HepG2 (cell line): ENCODE measurements around the gene LRRC32. TPM values are rescaled to one million over a fixed set of nuclear protein-coding genes. Genes with fewer than 3 reads are reported as not detected.

Experiments used
- ATAC-seq: fragments of 200-7000 bp; cut with Tn5 transposase; 3 replicates; pipeline ENCODE4 v1.9.1; 2020; ENCODE audit warnings: mild to moderate bottlenecking, moderate library complexity
- BruUV-seq: library from RNA; stranded (reverse); fragments of 400-500 nt; replicated peaks from 2 replicates; lab custom pipeline; 2021; lab: Mats Ljungman, UMichigan
- CTCF ChIA-PET: fragments of 300-600 bp; formaldehyde crosslinking; extraction: SDS; loops from one replicate; lab custom pipeline; 2021; ENCODE audit warnings: low total read pairs, inconsistent platforms, low intra/inter-chr PET ratio; lab: Yijun Ruan, JAX
- POLR2A ChIA-PET: fragments of 350-600 bp; sonication (Branson Sonifier 250); formaldehyde crosslinking; loops from one replicate; lab custom pipeline; 2020; ENCODE audit warnings: antibody characterized with exemption, inconsistent platforms; lab: Yijun Ruan, JAX
- DNase-seq: peaks from one replicate; pipeline ENCODE4 v3.0.0-alpha.2; 2015; ENCODE audit warnings: low spot score
- FAIRE-seq: peaks from 3 replicates; lab custom pipeline; 2011; peaks lifted over from hg19 to GRCh38; lab: Jason Lieb, UNC
- H2AFZ ChIP-seq: one replicate; pipeline ENCODE4 v1.6.1; 2011; ENCODE audit warnings: low read length, inconsistent platforms
- H3K27ac ChIP-seq: fragments of 300-600 bp; 3 replicates; pipeline ENCODE4 v1.8.0; 2011; ENCODE audit warnings: mixed run types, mild to moderate bottlenecking, mixed read lengths, low read length, inconsistent platforms; ENCODE audit not compliant: insufficient read depth; ENCODE audit errors: extremely low read length
- H3K27me3 ChIP-seq, 2 experiments: fragments of 200-600 bp in 1 of 2; 2 replicates in 1 of 2; 3 replicates in 1 of 2; pipeline versions ENCODE4 v1.6.0 to v1.8.0; 2011; ENCODE audit warnings: low read length in 2 of 2, mild to moderate bottlenecking in 2 of 2, moderate library complexity in 2 of 2, inconsistent platforms in 1 of 2; ENCODE audit not compliant: insufficient read depth in 2 of 2, control insufficient read depth in 1 of 2
- H3K36me3 ChIP-seq, 2 experiments: fragments of 200-600 bp in 1 of 2; replicated peaks in 1 of 2; 2 replicates in 1 of 2; 3 replicates in 1 of 2; pipeline versions ENCODE4 v1.5.1 to v1.8.0; 2011; ENCODE audit warnings: low read length in 2 of 2, inconsistent platforms in 1 of 2; ENCODE audit not compliant: insufficient read depth in 2 of 2, control insufficient read depth in 1 of 2
- H3K4me1 ChIP-seq: 2 replicates; pipeline ENCODE4 v1.5.1; 2012; ENCODE audit warnings: low read length, inconsistent platforms; ENCODE audit not compliant: insufficient read depth
- H3K4me2 ChIP-seq: 2 replicates; pipeline ENCODE4 v1.6.0; 2011; ENCODE audit warnings: low read depth, low read length, inconsistent platforms
- H3K4me3 ChIP-seq, 3 experiments: fragments of 200-600 bp in 1 of 3; sonication (generic), shearing (Covaris generic) in 1 of 3; replicated peaks in 1 of 3; 2 replicates each; pipeline ENCODE4 v1.5.1; 2011 to 2016; ENCODE audit warnings: low read length in 3 of 3, inconsistent platforms in 2 of 3, low read depth in 2 of 3, mild to moderate bottlenecking in 2 of 3, control low read depth in 1 of 3, mixed read lengths in 1 of 3; ENCODE audit not compliant: insufficient read depth in 1 of 3
- H3K79me2 ChIP-seq: one replicate; pipeline ENCODE4 v1.6.1; 2011; ENCODE audit warnings: low read length, inconsistent platforms; ENCODE audit not compliant: insufficient read depth
- H3K9ac ChIP-seq: 2 replicates; pipeline ENCODE4 v1.6.0; 2011; ENCODE audit warnings: mild to moderate bottlenecking, low read depth, low read length, inconsistent platforms; ENCODE audit not compliant: insufficient read depth
- H3K9me3 ChIP-seq: 2 replicates; pipeline ENCODE4 v1.5.1; 2012; ENCODE audit warnings: mild to moderate bottlenecking, low read length
- H4K20me1 ChIP-seq: 2 replicates; pipeline ENCODE4 v1.6.0; 2011; ENCODE audit warnings: inconsistent platforms, mild to moderate bottlenecking, low read length, moderate library complexity; ENCODE audit not compliant: insufficient read depth
- ATM ChIP-seq: fragments of 450-650 bp; IDR thresholded peaks from 2 replicates; pipeline ENCODE4 v1.7.1; 2017; ENCODE audit warnings: mild to moderate bottlenecking, borderline replicate concordance
- ELF3 ChIP-seq: IDR thresholded peaks from 2 replicates; pipeline ENCODE4 v1.6.1; 2016; ENCODE audit warnings: missing genetic modification reagents, missing compliant biosample characterization
- HES4 ChIP-seq: sonication (generic); formaldehyde crosslinking; IDR thresholded peaks from 2 replicates; pipeline ENCODE4 v1.9.0; 2021; ENCODE audit warnings: mild to moderate bottlenecking, missing genetic modification reagents, borderline replicate concordance
- ONECUT2 ChIP-seq: sonication (generic); formaldehyde crosslinking; IDR thresholded peaks from 2 replicates; pipeline ENCODE4 v1.4.0; 2020; ENCODE audit warnings: missing genetic modification reagents
- RCOR2 ChIP-seq: IDR thresholded peaks from 2 replicates; pipeline ENCODE4 v1.6.1; 2016; ENCODE audit warnings: missing biosample characterization, missing genetic modification reagents
- RFXAP ChIP-seq: sonication (generic); formaldehyde crosslinking; IDR thresholded peaks from 2 replicates; pipeline ENCODE4 v1.4.0; 2020; ENCODE audit warnings: missing genetic modification reagents, borderline replicate concordance
- ZNF224 ChIP-seq: sonication (generic); formaldehyde crosslinking; IDR thresholded peaks from 2 replicates; pipeline ENCODE4 v1.5.0; 2020; ENCODE audit warnings: mild to moderate bottlenecking, missing genetic modification reagents
- ZNF274 ChIP-seq: sonication (generic); formaldehyde crosslinking; IDR thresholded peaks from 2 replicates; pipeline ENCODE4 v1.5.1; 2020; ENCODE audit warnings: mild to moderate bottlenecking, missing genetic modification reagents
- ZNF644 ChIP-seq: IDR thresholded peaks from 2 replicates; pipeline ENCODE4 v1.6.1; 2016; ENCODE audit warnings: low read depth
- ZNF891 ChIP-seq: sonication (generic); formaldehyde crosslinking; IDR thresholded peaks from 2 replicates; pipeline ENCODE4 v1.5.0; 2020; ENCODE audit warnings: mild to moderate bottlenecking, missing genetic modification reagents
- ZSCAN30 ChIP-seq: sonication (generic); formaldehyde crosslinking; IDR thresholded peaks from 2 replicates; pipeline ENCODE4 v1.5.0; 2020; ENCODE audit warnings: mild to moderate bottlenecking, missing genetic modification reagents
- WGBS: methylation state at CpG from one replicate; pipeline ENCODE4 v1.1.6; 2017; ENCODE audit warnings: low lambda C conversion rate; 5-methylcytosine and 5-hydroxymethylcytosine counted together
- in situ Hi-C: cut with HindIII; loops from 2 replicates; pipeline ENCODE4 v1.10.0; 2017; ENCODE audit warnings: low pct_unique_long_range_greater_than_20kb; ENCODE audit not compliant: extremely low pct_ligation_motif_present
- intact Hi-C: fragments of 100-400 bp; cut with micrococcal nuclease; formaldehyde crosslinking; loops from one replicate; pipeline ENCODE4 v1.10.0; 2022; ENCODE audit not compliant: unreplicated experiment
- polyA plus RNA-seq, 8 experiments: library from polyadenylated mRNA; depleted of rRNA in 3 of 8; stranded (reverse) in 7 of 8; unstranded in 1 of 8; fragments of >200 nt; fragmentation: Illumina TruSeq in 4 of 8; extraction: Trizol in 4 of 8; gene quantifications; 2 replicates each; pipeline versions ENCODE4 v1.2.1 to v1.2.3, GENCODE V29; 2011 to 2016; ENCODE audit warnings: low read depth in 4 of 8, missing spikeins in 1 of 8, mixed read lengths in 1 of 8; ENCODE audit not compliant: insufficient read depth in 1 of 8
- total RNA-seq, 5 experiments: library from RNA; depleted of rRNA; stranded (reverse); fragments of >200 nt; fragmentation: Illumina TruSeq; extraction: Trizol; gene quantifications; 2 replicates each; pipeline ENCODE4 v1.2.3, GENCODE V29; 2016; ENCODE audit warnings: low read depth in 1 of 5
- TF ChIP-seq, protein P1 (sequence below): sonication (generic); formaldehyde crosslinking; IDR thresholded peaks from 2 replicates; pipeline ENCODE4 v1.5.1; 2020; ENCODE audit warnings: missing genetic modification reagents, mild to moderate bottlenecking, borderline replicate concordance
- TF ChIP-seq, protein P2 (sequence below): sonication (generic); formaldehyde crosslinking; conservative IDR thresholded peaks from 2 replicates; pipeline ENCODE4 v1.4.0; 2020; ENCODE audit warnings: missing genetic modification reagents

Gene LRRC32
- total and polyA plus RNA-seq, 2 of the 13 experiments (the other 11 are each of a cell fraction or from before 2014, with no cell fraction given), result 0.07 TPM; not detected in 1

- ATAC-seq, result no peak
- no peak overlapping the region for H3K4me3 ChIP-seq
- no peaks in the 10 kb centered on the region for H3K4me1 ChIP-seq
- H3K4me2 ChIP-seq, result no peak overlapping the region
- no peaks in the 10 kb centered on the region for H3K9me3 ChIP-seq
- ChIA-PET CTCF (no interaction called here), POLR2A (no interaction called here)
- 8% methylated on average over 2 of the region's 8 CpGs for WGBS
- intact Hi-C loops, result no loop called here
- H3K79me2 ChIP-seq, result no peaks in the 10 kb centered on the region
- H3K9ac ChIP-seq, result no peak overlapping the region
- no peak for DNase-seq
- no peaks in the 10 kb centered on the region for H4K20me1 ChIP-seq
- H3K36me3 ChIP-seq, result no peaks in the 10 kb centered on the region
- in situ Hi-C loops, result no loop called here
- TF ChIP-seq ONECUT2, result no peak
- TF ChIP-seq, protein P1, sequence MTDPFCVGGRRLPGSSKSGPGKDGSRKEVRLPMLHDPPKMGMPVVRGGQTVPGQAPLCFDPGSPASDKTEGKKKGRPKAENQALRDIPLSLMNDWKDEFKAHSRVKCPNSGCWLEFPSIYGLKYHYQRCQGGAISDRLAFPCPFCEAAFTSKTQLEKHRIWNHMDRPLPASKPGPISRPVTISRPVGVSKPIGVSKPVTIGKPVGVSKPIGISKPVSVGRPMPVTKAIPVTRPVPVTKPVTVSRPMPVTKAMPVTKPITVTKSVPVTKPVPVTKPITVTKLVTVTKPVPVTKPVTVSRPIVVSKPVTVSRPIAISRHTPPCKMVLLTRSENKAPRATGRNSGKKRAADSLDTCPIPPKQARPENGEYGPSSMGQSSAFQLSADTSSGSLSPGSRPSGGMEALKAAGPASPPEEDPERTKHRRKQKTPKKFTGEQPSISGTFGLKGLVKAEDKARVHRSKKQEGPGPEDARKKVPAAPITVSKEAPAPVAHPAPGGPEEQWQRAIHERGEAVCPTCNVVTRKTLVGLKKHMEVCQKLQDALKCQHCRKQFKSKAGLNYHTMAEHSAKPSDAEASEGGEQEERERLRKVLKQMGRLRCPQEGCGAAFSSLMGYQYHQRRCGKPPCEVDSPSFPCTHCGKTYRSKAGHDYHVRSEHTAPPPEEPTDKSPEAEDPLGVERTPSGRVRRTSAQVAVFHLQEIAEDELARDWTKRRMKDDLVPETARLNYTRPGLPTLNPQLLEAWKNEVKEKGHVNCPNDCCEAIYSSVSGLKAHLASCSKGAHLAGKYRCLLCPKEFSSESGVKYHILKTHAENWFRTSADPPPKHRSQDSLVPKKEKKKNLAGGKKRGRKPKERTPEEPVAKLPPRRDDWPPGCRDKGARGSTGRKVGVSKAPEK (CRISPR knock-in tag), result no peak
- no peak for TF ChIP-seq ELF3
- TF ChIP-seq ZNF891 (CRISPR knock-in tag), result no peak
- TF ChIP-seq ATM, result no peak
- no peak for TF ChIP-seq ZSCAN30 (CRISPR knock-in tag)
- no peak for TF ChIP-seq RFXAP
- no peak for TF ChIP-seq ZNF274
- TF ChIP-seq ZNF644 (CRISPR knock-in tag), result no peak
- no peak for TF ChIP-seq HES4 (CRISPR knock-in tag)
- no peak for TF ChIP-seq ZNF224 (CRISPR knock-in tag)
- TF ChIP-seq RCOR2 (CRISPR knock-in tag), result no peak
- TF ChIP-seq, protein P2, sequence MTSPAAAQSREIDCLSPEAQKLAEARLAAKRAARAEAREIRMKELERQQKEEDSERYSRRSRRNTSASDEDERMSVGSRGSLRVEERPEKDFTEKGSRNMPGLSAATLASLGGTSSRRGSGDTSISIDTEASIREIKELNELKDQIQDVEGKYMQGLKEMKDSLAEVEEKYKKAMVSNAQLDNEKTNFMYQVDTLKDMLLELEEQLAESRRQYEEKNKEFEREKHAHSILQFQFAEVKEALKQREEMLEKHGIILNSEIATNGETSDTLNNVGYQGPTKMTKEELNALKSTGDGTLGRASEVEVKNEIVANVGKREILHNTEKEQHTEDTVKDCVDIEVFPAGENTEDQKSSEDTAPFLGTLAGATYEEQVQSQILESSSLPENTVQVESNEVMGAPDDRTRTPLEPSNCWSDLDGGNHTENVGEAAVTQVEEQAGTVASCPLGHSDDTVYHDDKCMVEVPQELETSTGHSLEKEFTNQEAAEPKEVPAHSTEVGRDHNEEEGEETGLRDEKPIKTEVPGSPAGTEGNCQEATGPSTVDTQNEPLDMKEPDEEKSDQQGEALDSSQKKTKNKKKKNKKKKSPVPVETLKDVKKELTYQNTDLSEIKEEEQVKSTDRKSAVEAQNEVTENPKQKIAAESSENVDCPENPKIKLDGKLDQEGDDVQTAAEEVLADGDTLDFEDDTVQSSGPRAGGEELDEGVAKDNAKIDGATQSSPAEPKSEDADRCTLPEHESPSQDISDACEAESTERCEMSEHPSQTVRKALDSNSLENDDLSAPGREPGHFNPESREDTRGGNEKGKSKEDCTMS (CRISPR knock-in tag), result no peak
- H2AFZ ChIP-seq, result no peak overlapping the region
- H3K27ac ChIP-seq, result no peak overlapping the region
- FAIRE-seq, result no peak
- H3K27me3 ChIP-seq, result peaks cover 7 to 16% of the 10 kb centered on the region in 2 experiments
- no TSS peak for BruUV-seq
These were observed 49.1 kb downstream of the LRRC32 start for GRCh38 chr11:76621466-76621865.
